Measurements from ENCODE around the gene TMEM63B. TPM values are rescaled to one million over a fixed set of nuclear protein-coding genes. Genes with fewer than 3 reads are reported as not detected.

Gene TMEM63B
- polyA plus RNA-seq, 1 donor = 34.4 TPM

DNA sequence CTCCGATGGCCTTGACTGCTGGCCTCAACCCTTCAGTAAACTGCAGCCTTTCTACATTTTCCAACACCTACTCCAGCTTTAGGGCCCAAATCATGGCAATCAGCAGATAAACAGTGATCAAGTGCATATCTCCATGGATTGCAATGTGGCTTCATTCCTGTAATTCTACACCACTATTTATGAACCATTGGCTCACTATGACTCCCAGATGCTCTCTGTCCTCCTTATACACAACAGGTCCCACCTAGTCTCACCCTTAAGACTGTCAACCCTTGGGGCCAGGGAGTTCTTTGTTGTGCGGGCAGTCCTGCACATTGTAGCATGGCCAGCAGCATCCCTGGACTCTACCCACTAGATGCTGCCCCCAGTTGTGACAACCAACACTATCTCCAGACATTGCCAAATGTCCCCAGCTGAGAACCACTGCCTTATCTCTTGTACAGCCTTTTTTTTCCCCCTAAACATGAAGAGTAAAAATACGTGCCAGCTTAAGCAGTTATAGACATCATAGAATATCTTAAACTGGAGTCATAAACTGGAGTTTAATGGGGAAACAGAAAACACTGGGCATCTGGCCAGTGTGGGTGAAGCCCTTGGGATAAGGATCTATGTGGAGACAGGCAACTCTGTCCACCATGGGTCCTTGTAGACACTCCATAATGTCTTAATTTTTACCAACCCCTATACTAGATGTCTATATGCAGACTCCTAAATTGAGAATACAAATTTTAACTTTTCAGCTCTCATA is 21.2 kb upstream of the TMEM63B start:
- no peak for DNase-seq
- Histone ChIP-seq H3K36me3 (ENCODE audit: control insufficient read depth, insufficient read depth, low read length) (peaks cover 66% of the 10 kb centered on the region), H3K4me1 (ENCODE audit: control insufficient read depth, insufficient read depth, low read length) (peaks cover 17% of the 10 kb centered on the region), H3K27ac (ENCODE audit: low read length) (no peak overlapping the region), H3K9me3 (ENCODE audit: control insufficient read depth, low read depth, low read length) (no peaks in the 10 kb centered on the region), H3K27me3 (ENCODE audit: control insufficient read depth, insufficient read depth, low read length) (no peaks in the 10 kb centered on the region), H3K4me3 (ENCODE audit: low read length) (no peak overlapping the region)
- no CpG with 5 or more reads among the region's 3 CpGs for WGBS (ENCODE audit: insufficient coverage, low lambda C conversion rate)

DNA sequence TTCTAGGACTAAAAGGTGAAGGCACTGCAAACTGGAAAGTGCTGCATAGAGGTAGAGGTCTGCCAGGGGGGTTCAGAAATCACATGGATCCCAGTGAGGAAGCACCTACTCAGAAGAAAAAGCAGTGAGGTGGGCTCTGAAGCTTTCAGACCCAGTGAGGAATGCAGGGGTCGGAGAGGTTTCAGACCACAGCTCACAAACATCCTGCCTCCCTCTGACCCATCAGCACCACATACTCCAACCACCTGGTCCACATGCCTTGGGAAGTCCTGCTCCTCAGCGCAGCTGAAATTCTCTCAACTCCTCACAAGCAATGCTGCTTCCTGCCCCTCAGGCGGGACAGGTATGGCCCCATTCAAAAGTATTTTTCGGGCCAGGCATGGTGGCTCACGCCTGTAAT is 20.3 kb upstream of the TMEM63B start:
- no peaks in the 10 kb centered on the region for H3K9me3 ChIP-seq (ENCODE audit: control insufficient read depth, low read depth, low read length)
- no peak for DNase-seq
- H3K4me1 ChIP-seq (ENCODE audit: control insufficient read depth, insufficient read depth, low read length) = peaks cover 24% of the 10 kb centered on the region
- no peak overlapping the region for H3K4me3 ChIP-seq (ENCODE audit: low read length)
- no peaks in the 10 kb centered on the region for H3K27me3 ChIP-seq (ENCODE audit: control insufficient read depth, insufficient read depth, low read length)
- peaks cover 72% of the 10 kb centered on the region for H3K36me3 ChIP-seq (ENCODE audit: control insufficient read depth, insufficient read depth, low read length)
- no peak overlapping the region for H3K27ac ChIP-seq (ENCODE audit: low read length)
- WGBS (ENCODE audit: insufficient coverage, low lambda C conversion rate) = no CpG with 5 or more reads among the region's 5 CpGs

DNA sequence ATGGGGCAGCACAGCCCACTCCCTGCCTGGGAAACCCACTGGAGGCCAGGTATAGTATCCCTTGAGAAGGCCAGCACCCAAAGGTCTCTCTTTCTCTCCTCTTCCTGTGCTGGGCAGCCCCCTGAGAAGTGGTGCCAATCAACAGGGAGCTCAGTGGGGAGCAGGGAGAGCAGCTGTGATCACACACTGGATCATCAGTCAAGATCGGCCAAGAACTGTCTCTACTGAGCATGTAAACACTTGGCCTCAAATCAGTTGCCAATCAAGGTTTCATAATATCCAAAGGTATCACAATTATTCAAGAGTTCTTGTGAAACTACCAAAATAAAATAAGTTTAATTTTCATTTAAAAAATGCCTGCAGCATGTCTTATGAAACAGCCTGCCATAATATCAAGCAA is 18.9 kb upstream of the TMEM63B start:
- Histone ChIP-seq H3K27ac (ENCODE audit: low read length) (no peak overlapping the region), H3K4me1 (ENCODE audit: control insufficient read depth, insufficient read depth, low read length) (peaks cover 34% of the 10 kb centered on the region), H3K4me3 (ENCODE audit: low read length) (no peak overlapping the region), H3K27me3 (ENCODE audit: control insufficient read depth, insufficient read depth, low read length) (no peaks in the 10 kb centered on the region), H3K36me3 (ENCODE audit: control insufficient read depth, insufficient read depth, low read length) (peaks cover 75% of the 10 kb centered on the region), H3K9me3 (ENCODE audit: control insufficient read depth, low read depth, low read length) (no peaks in the 10 kb centered on the region)
- WGBS (ENCODE audit: insufficient coverage, low lambda C conversion rate) = no CpG with 5 or more reads among the region's 1 CpG
- DNase-seq = no peak

DNA sequence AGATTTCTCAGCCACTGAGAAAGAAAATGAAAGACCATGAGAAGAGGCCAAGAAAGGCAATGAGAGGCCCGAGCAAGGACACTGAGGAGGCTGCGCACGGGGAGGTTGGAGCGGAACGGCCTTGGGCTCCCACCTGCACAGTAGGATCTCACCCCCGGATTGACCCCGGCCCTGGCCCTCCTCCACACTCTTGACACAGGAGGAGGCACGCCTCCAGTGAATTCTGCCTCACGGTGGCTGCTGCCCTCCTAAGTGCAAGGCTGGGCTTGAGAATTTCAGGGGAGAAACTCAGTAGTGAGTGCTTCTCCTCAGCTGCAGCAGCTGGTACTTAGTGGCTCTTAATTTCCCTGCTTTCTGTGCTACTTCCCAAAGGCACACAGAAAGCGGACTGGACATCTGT is 18.1 kb upstream of the TMEM63B start:
- H3K36me3 ChIP-seq (ENCODE audit: control insufficient read depth, insufficient read depth, low read length) = peaks cover 75% of the 10 kb centered on the region
- no peak overlapping the region for H3K27ac ChIP-seq (ENCODE audit: low read length)
- WGBS (ENCODE audit: insufficient coverage, low lambda C conversion rate) = no CpG with 5 or more reads among the region's 10 CpGs
- H3K4me1 ChIP-seq (ENCODE audit: control insufficient read depth, insufficient read depth, low read length) = peaks cover 34% of the 10 kb centered on the region
- no peaks in the 10 kb centered on the region for H3K27me3 ChIP-seq (ENCODE audit: control insufficient read depth, insufficient read depth, low read length)
- no peak for DNase-seq
- H3K4me3 ChIP-seq (ENCODE audit: low read length) = no peak overlapping the region
- no peaks in the 10 kb centered on the region for H3K9me3 ChIP-seq (ENCODE audit: control insufficient read depth, low read depth, low read length)

DNA sequence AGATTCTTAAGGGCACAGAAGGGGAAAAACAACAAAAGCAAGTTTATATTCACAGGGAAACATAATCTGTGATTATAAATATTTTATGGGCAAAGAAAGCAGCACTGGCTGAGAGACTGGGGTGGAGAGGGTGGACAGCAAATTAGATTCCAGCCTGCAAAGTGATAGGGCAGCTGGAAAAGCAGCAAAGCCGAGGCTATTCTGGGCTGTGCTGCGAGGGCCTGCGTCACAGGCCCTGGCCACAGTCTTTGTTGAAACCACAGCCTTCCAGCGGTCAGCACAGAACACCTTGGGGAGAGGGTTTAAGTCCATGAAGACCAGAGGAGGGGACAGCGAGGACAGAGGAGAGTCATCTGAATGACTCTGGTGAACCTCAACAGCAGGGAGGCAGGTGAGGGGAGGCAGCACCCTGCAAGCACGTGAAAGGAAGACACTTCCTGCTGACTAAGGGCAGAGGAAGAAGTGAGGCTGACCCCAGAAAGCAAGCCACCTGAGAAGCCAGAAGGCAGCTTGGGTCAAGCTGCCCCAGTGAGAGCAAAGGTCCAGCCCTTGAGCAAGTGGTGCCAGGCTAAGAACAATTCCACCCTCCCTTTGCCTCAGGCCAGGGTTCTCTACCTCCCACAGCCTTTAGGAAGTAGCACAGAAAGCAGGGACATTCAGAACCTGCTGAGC is 17.2 kb upstream of the TMEM63B start:
- no CpG with 5 or more reads among the region's 6 CpGs for WGBS (ENCODE audit: insufficient coverage, low lambda C conversion rate)
- peak; percentile 67 to 79 for DNase-seq
- Histone ChIP-seq H3K36me3 (ENCODE audit: control insufficient read depth, insufficient read depth, low read length) (peaks cover 71% of the 10 kb centered on the region), H3K27ac (ENCODE audit: low read length) (peak overlapping the region; percentile 89), H3K4me3 (ENCODE audit: low read length) (no peak overlapping the region), H3K9me3 (ENCODE audit: control insufficient read depth, low read depth, low read length) (no peaks in the 10 kb centered on the region), H3K4me1 (ENCODE audit: control insufficient read depth, insufficient read depth, low read length) (peaks cover 34% of the 10 kb centered on the region), H3K27me3 (ENCODE audit: control insufficient read depth, insufficient read depth, low read length) (no peaks in the 10 kb centered on the region)

DNA sequence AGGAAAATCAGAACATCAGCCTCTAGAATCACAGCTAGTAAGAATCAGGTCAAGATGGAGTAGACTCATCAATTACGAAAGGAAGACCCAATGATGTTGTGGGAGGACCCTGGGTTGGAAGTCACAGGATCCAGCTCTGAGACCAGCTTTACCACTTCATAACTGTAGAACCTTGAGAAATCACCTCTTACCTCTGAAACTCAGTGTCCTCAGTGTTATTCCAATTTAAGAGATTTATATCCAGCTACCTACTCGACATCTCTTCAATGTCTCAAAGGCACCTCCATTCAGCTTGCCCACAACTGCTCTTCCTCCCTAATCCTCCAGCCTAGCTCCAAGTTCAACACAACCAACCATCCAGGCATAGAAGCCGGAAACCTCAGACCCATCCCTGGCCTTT is 16.4 kb upstream of the TMEM63B start:
- Histone ChIP-seq H3K27me3 (ENCODE audit: control insufficient read depth, insufficient read depth, low read length) (no peaks in the 10 kb centered on the region), H3K4me1 (ENCODE audit: control insufficient read depth, insufficient read depth, low read length) (peaks cover 35% of the 10 kb centered on the region), H3K9me3 (ENCODE audit: control insufficient read depth, low read depth, low read length) (no peaks in the 10 kb centered on the region), H3K4me3 (ENCODE audit: low read length) (no peak overlapping the region), H3K36me3 (ENCODE audit: control insufficient read depth, insufficient read depth, low read length) (peaks cover 69% of the 10 kb centered on the region), H3K27ac (ENCODE audit: low read length) (peak overlapping the region; percentile 89)
- no peak for DNase-seq
- WGBS (ENCODE audit: insufficient coverage, low lambda C conversion rate) = 100% methylated on average over 1 of the region's 3 CpGs

DNA sequence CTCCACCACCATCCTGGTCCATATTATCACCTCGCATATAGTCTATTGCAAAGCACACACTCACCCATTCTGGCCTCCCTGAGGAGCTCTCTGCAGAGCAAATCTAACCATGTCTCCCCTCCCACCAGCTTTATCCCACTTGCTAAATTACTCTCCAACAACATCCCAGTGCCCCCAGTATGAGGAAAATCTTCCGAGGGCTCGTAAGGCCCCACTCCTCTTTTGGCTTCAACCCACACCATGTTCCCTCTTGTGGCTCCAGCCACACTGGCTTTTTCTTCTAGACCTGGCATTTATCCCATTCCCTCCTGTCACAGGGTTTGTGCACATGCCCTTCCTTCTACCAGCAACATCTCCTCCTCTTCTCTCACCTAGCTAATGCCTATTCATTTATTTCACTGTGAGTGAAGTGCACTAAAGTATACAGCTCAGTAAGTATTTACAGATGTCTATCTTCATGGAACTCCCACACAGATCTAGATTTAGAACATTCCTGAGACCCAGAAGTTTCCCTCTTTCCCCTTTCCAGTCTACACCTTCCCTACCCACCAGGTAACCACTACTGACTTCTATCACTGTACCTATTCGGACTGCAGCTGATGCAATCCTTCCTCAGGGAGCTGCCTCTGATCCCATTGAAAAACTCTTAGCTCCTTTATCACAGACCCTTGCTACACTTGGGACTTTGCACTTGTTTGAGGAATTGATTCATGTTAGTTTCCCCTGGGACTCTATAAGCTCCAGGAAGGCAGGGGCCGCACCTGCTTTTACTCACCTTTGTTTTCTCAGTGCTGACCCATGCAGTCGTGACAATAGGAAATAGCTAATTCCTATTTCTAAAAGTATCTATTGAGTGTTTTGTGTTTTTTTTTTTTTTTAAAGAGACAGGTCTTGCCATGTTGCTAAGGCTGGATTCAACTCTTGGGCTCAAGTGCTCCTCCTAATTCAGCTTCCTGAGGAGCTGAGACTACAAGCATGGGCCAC is 15.6 kb upstream of the TMEM63B start:
- no peak overlapping the region for H3K4me3 ChIP-seq (ENCODE audit: low read length)
- no peaks in the 10 kb centered on the region for H3K27me3 ChIP-seq (ENCODE audit: control insufficient read depth, insufficient read depth, low read length)
- 72% methylated on average over 3 of the region's 6 CpGs for whole genome bisulfite sequencing (ENCODE audit: insufficient coverage, low lambda C conversion rate)
- peak; percentile 90 to 96 for DNase-seq
- peaks cover 64% of the 10 kb centered on the region for H3K36me3 ChIP-seq (ENCODE audit: control insufficient read depth, insufficient read depth, low read length)
- H3K9me3 ChIP-seq (ENCODE audit: control insufficient read depth, low read depth, low read length) = no peaks in the 10 kb centered on the region
- peak overlapping the region; percentile 89 for H3K27ac ChIP-seq (ENCODE audit: low read length)
- peaks cover 43% of the 10 kb centered on the region for H3K4me1 ChIP-seq (ENCODE audit: control insufficient read depth, insufficient read depth, low read length)

DNA sequence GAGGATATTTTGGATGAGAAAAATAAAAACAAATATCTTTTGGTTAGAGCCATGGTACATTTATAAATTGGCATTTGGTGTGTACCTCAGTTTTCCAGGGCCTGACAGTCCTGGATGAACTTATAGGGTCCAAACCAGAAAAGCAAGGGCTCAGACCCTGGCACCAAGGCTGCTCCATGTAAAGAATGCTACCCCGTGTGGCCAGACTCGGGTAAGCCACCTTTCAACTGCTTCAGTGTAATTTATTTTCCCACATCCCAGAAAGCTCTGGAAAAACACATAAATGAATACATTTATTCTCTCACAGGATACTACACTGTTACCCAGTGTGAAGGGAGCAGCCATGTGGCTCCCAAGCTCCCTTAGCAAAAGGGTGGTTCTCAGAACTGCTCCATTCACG is 13.9 kb upstream of the TMEM63B start:
- Histone ChIP-seq H3K27ac (ENCODE audit: low read length) (no peak overlapping the region), H3K9me3 (ENCODE audit: control insufficient read depth, low read depth, low read length) (no peaks in the 10 kb centered on the region), H3K4me1 (ENCODE audit: control insufficient read depth, insufficient read depth, low read length) (peaks cover 55% of the 10 kb centered on the region), H3K4me3 (ENCODE audit: low read length) (no peak overlapping the region), H3K27me3 (ENCODE audit: control insufficient read depth, insufficient read depth, low read length) (no peaks in the 10 kb centered on the region), H3K36me3 (ENCODE audit: control insufficient read depth, insufficient read depth, low read length) (peaks cover 51% of the 10 kb centered on the region)
- no peak for DNase-seq
- no CpG with 5 or more reads among the region's 3 CpGs for WGBS (ENCODE audit: insufficient coverage, low lambda C conversion rate)

DNA sequence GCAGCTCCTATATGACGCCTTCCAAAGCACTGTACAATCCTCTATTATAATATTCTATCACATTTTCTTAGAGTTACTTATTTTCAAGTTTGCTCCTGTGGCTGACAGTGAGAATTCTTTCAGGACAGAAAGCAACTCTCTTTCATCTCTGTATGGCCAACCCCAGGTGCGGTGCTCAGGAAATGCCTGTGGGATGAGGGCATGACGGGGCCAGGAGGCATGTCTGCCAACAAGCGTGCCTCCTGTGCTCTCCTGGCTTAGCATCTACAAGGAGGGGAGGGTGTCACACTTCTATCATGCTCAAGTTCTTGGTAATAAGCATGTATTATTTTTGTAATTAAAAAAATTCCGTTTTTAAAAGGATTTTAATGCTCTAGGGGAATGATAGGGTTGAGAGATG is 11.5 kb upstream of the TMEM63B start:
- Histone ChIP-seq H3K36me3 (ENCODE audit: control insufficient read depth, insufficient read depth, low read length) (peaks cover 27% of the 10 kb centered on the region), H3K4me3 (ENCODE audit: low read length) (no peak overlapping the region), H3K4me1 (ENCODE audit: control insufficient read depth, insufficient read depth, low read length) (peaks cover 41% of the 10 kb centered on the region), H3K27me3 (ENCODE audit: control insufficient read depth, insufficient read depth, low read length) (no peaks in the 10 kb centered on the region), H3K9me3 (ENCODE audit: control insufficient read depth, low read depth, low read length) (no peaks in the 10 kb centered on the region), H3K27ac (ENCODE audit: low read length) (no peak overlapping the region)
- DNase-seq = no peak
- WGBS (ENCODE audit: insufficient coverage, low lambda C conversion rate) = no CpG with 5 or more reads among the region's 5 CpGs

Measured in large intestine (tissue), 3 donors.